ENCODE results near the gene SPG21. TPM values are rescaled to one million over a fixed set of nuclear protein-coding genes. Genes with fewer than 3 reads are reported as not detected.
A peak's percentile ranks its signal among the peaks of the same experiment; 100 is the strongest.

The SPG21 gene
- total RNA-seq, 1 experiment from 2014 or later = 66.6 TPM

DNA sequence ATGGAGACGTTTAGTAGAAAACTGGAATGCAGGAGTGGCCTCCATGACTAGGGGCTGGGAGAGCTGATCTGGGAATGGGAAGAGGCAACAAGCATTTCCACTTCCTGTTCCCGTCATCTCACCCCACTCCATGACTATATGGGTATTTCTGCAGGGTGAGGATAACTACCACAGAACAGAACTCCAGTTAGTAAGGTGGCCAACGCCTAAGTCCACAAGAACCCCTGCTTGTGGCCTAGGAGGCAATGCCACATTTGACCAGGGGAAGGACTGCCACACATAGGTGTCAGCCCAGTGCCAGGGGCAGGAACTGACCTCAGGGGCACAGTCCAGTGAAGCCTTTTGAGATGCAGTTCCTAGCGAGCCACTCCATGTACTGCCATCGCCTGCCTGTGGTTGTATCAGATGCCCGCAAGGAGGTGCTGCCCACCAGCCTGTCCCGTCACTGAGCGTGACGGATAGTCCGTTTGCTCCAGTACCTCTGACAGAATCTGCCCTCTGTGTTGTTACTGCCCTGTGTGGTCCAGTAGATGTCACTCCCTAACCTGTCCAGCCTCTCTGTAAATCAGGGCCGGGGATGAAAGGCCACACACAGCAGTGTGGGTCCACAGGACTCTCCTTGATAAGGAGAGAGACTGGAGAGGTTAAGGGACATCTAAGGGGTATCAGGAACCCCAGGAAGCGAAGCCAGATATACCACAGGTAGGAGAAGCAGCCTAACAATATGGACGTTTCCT, 43.3 kb upstream of the SPG21 start:
- H3K27me3 ChIP-seq (ENCODE audit: insufficient read depth, low read length) = no peaks in the 10 kb centered on the region
- H3K79me2 ChIP-seq (ENCODE audit: insufficient read depth, low read length) = no peaks in the 10 kb centered on the region
- H3T11ph ChIP-seq (ENCODE audit: low read length) = no peak overlapping the region
- no peak overlapping the region for H3K56ac ChIP-seq (ENCODE audit: insufficient read length, low read depth, low read length)
- Mint-ChIP-seq H3K9me3 (no peaks in the 10 kb centered on the region), H3K4me3 (peak overlapping the region in 1 of 2 experiments; percentile 31; a peak in 1 of 5 replicates), H3K27ac (no peak overlapping the region), H3K27me3 (ENCODE audit: low read depth) (peaks cover 8% of the 10 kb centered on the region; the same call in 1 of the 2 replicates), H3K4me1 (peaks cover 14 to 15% of the 10 kb centered on the region in 2 experiments), H3K36me3 (ENCODE audit: insufficient read depth in 1 of 3, low read depth in 3 of 3) (no peaks in the 10 kb centered on the region; a peak in 1 of 7 replicates)
- H3K23me2 ChIP-seq (ENCODE audit: insufficient read length, low read depth, low read length, poor library complexity, severe bottlenecking) = no peaks in the 10 kb centered on the region
- H2BK20ac ChIP-seq (ENCODE audit: low read depth, low read length, poor library complexity, severe bottlenecking) = no peak overlapping the region
- H2AK5ac ChIP-seq (ENCODE audit: insufficient read length, low read length) = no peak overlapping the region
- no peak overlapping the region for H3K27ac ChIP-seq (ENCODE audit: insufficient read length, low read depth, low read length)
- no peaks in the 10 kb centered on the region for H3K79me1 ChIP-seq (ENCODE audit: insufficient read depth, low read depth, low read length, poor library complexity, severe bottlenecking)
- H2AFZ ChIP-seq (ENCODE audit: low read length) = no peak overlapping the region
- no peak overlapping the region for H2BK15ac ChIP-seq (ENCODE audit: low read depth, low read length)
- H3K9ac ChIP-seq (ENCODE audit: extremely low read depth, insufficient read length, low read length) = no peak overlapping the region
- peak; percentile 91 for TF ChIP-seq CTCF (conservative IDR thresholded peaks at IDR 0.05)
- H4K20me1 ChIP-seq (ENCODE audit: control insufficient read depth, insufficient read depth, insufficient read length) = no peaks in the 10 kb centered on the region
- peak; percentile 94 for DNase-seq
- no peak overlapping the region for H3K18ac ChIP-seq (ENCODE audit: insufficient read length, low read depth, low read length)
- no peak overlapping the region for H3K4ac ChIP-seq (ENCODE audit: low read depth, low read length)
- H2BK120ac ChIP-seq (ENCODE audit: low read depth, low read length, poor library complexity, severe bottlenecking) = no peak overlapping the region
- H3K4me2 ChIP-seq (ENCODE audit: insufficient read depth, insufficient read length, low read length) = no peak overlapping the region
- H3K23ac ChIP-seq (ENCODE audit: insufficient read length, low read depth, low read length) = no peak overlapping the region
- H2BK5ac ChIP-seq (ENCODE audit: insufficient read length, low read length) = no peak overlapping the region
- H3K14ac ChIP-seq (ENCODE audit: insufficient read depth, low read length) = no peak overlapping the region
- H3K9me3 ChIP-seq (ENCODE audit: control insufficient read depth, low read depth, low read length) = no peaks in the 10 kb centered on the region
- WGBS (ENCODE audit: extremely low coverage, insufficient read length, low lambda C conversion rate) = no CpG with 5 or more reads among the region's 13 CpGs
- no peak overlapping the region for H4K91ac ChIP-seq (ENCODE audit: insufficient read length, low read depth, low read length)
- no peaks in the 10 kb centered on the region; the same call in 1 of the 2 replicates for H3K4me1 ChIP-seq (ENCODE audit: insufficient read depth, low read length)
- H4K8ac ChIP-seq (replicated peaks; ENCODE audit: insufficient read length, low read depth, low read length) = no peak overlapping the region
- H2BK12ac ChIP-seq (ENCODE audit: insufficient read length, low read depth, low read length) = no peak overlapping the region
- H4K5ac ChIP-seq (ENCODE audit: insufficient read length, low read depth, low read length) = no peak overlapping the region
